Mesenchymal stem cell (in vitro differentiated cells and primary cell): ENCODE measurements around the gene SLC16A8.

Experiments
- DNase-seq: peaks from one replicate; pipeline ENCODE4 v3.0.0-alpha.2; 2013
- H2AFZ ChIP-seq: one replicate; pipeline ENCODE4 v1.6.1; 2013; ENCODE audit warnings: low read depth, mild to moderate bottlenecking, control low read depth, inconsistent platforms, low read length, moderate library complexity
- H2AK5ac ChIP-seq: 2 replicates; pipeline ENCODE4 v1.6.1; 2013; ENCODE audit warnings: low read length, moderate library complexity, mild to moderate bottlenecking, inconsistent platforms; ENCODE audit not compliant: severe bottlenecking
- H2BK120ac ChIP-seq: one replicate; pipeline ENCODE4 v1.6.1; 2013; ENCODE audit warnings: low read depth, mild to moderate bottlenecking, inconsistent platforms, low read length, moderate library complexity
- H2BK12ac ChIP-seq, 2 experiments: one replicate each; pipeline ENCODE4 v1.6.1; 2013; ENCODE audit warnings: inconsistent platforms in 2 of 2, low read length in 2 of 2, mild to moderate bottlenecking in 2 of 2, moderate library complexity in 2 of 2, control low read depth in 1 of 2
- H2BK15ac ChIP-seq: one replicate; pipeline ENCODE4 v1.6.1; 2013; ENCODE audit warnings: mild to moderate bottlenecking, low read depth, inconsistent platforms; ENCODE audit not compliant: poor library complexity, severe bottlenecking
- H2BK5ac ChIP-seq: 2 replicates; pipeline ENCODE4 v1.6.1; 2013; ENCODE audit warnings: low read depth, mild to moderate bottlenecking, low read length, control low read depth, inconsistent platforms; ENCODE audit not compliant: poor library complexity, severe bottlenecking
- H3K14ac ChIP-seq, 2 experiments: one replicate each; pipeline ENCODE4 v1.6.1; 2013; ENCODE audit warnings: inconsistent platforms in 2 of 2, low read length in 2 of 2, control low read depth in 1 of 2, mild to moderate bottlenecking in 1 of 2, moderate library complexity in 1 of 2
- H3K18ac ChIP-seq, 2 experiments: one replicate each; pipeline ENCODE4 v1.6.1; 2013; ENCODE audit warnings: inconsistent platforms in 2 of 2, low read length in 2 of 2, control low read depth in 1 of 2, low read depth in 1 of 2, mild to moderate bottlenecking in 1 of 2
- H3K23ac ChIP-seq, 2 experiments: one replicate each; pipeline ENCODE4 v1.6.1; 2013; ENCODE audit warnings: inconsistent platforms in 2 of 2, low read length in 2 of 2, mild to moderate bottlenecking in 2 of 2, moderate library complexity in 2 of 2, control low read depth in 1 of 2
- H3K27ac ChIP-seq: 2 replicates; pipeline ENCODE4 v1.5.1; 2013; ENCODE audit warnings: mild to moderate bottlenecking, moderate library complexity, low read length, control low read depth, inconsistent platforms; ENCODE audit not compliant: poor library complexity, severe bottlenecking
- H3K27me3 ChIP-seq, 2 experiments: 2 replicates each; pipeline versions ENCODE4 v1.6.1 to v1.7.0; 2013; ENCODE audit warnings: low read length in 2 of 2, mild to moderate bottlenecking in 2 of 2, moderate library complexity in 2 of 2, control low read depth in 1 of 2, inconsistent platforms in 1 of 2; ENCODE audit not compliant: control insufficient read depth in 1 of 2, insufficient read depth in 1 of 2
- H3K36me3 ChIP-seq, 2 experiments: 2 replicates each; pipeline versions ENCODE4 v1.6.1 to v1.7.0; 2013; ENCODE audit warnings: low read length in 2 of 2, control low read depth in 1 of 2, inconsistent platforms in 1 of 2, low read depth in 1 of 2, mild to moderate bottlenecking in 1 of 2; ENCODE audit not compliant: insufficient read depth in 2 of 2, control insufficient read depth in 1 of 2
- H3K4ac ChIP-seq, 2 experiments: one replicate each; pipeline ENCODE4 v1.6.1; 2013; ENCODE audit warnings: inconsistent platforms in 2 of 2, low read length in 2 of 2, mild to moderate bottlenecking in 2 of 2, moderate library complexity in 2 of 2, control low read depth in 1 of 2, low read depth in 1 of 2
- H3K4me1 ChIP-seq: 2 replicates; pipeline ENCODE4 v1.6.1; 2013; ENCODE audit warnings: low read depth, low read length, control low read depth; ENCODE audit not compliant: control insufficient read depth, insufficient read depth
- H3K4me2 ChIP-seq: 2 replicates; pipeline ENCODE4 v1.6.1; 2013; ENCODE audit warnings: low read length, mild to moderate bottlenecking, inconsistent platforms; ENCODE audit not compliant: poor library complexity, severe bottlenecking
- H3K4me3 ChIP-seq, 2 experiments: 2 replicates each; pipeline versions ENCODE4 v1.5.1 to v1.7.0; 2013; ENCODE audit warnings: low read length in 2 of 2, mild to moderate bottlenecking in 2 of 2, control low read depth in 1 of 2, low read depth in 1 of 2; ENCODE audit not compliant: insufficient read depth in 1 of 2
- H3K79me1 ChIP-seq: replicated peaks from 2 replicates; pipeline ENCODE4 v1.6.1; 2013; ENCODE audit warnings: mild to moderate bottlenecking, control low read depth, low read length, inconsistent platforms; ENCODE audit not compliant: poor library complexity, severe bottlenecking
- H3K9ac ChIP-seq: 2 replicates; pipeline ENCODE4 v1.7.0; 2013; ENCODE audit warnings: mild to moderate bottlenecking, low read length, moderate library complexity
- H3K9me3 ChIP-seq: 2 replicates; pipeline ENCODE4 v1.7.0; 2013; ENCODE audit warnings: mild to moderate bottlenecking, low read length; ENCODE audit not compliant: control insufficient read depth
- H4K8ac ChIP-seq: one replicate; pipeline ENCODE4 v1.6.1; 2013; ENCODE audit warnings: inconsistent platforms, mild to moderate bottlenecking, low read length, moderate library complexity
- H4K91ac ChIP-seq: one replicate; pipeline ENCODE4 v1.6.1; 2013; ENCODE audit warnings: mild to moderate bottlenecking, low read length, inconsistent platforms
- WGBS: methylation state at CpG from one replicate; pipeline ENCODE4 v1.1.7; 2013; ENCODE audit warnings: mixed read lengths; 5-methylcytosine and 5-hydroxymethylcytosine counted together

The SLC16A8 gene

GRCh38 chr22:38051900-38052862, 31.8 kb downstream of the SLC16A8 start:
- H2AK5ac ChIP-seq, result no peak overlapping the region
- H3K9ac ChIP-seq, result peak overlapping the region; percentile 43
- WGBS, result 31% methylated on average over 28 of the region's 30 CpGs

GRCh38 chr22:38051261-38051660, 32.7 kb downstream of the SLC16A8 start:
- Histone ChIP-seq H4K8ac (no peak overlapping the region), H3K36me3 (no peaks in the 10 kb centered on the region), H3K4me2 (no peak overlapping the region), H2AK5ac (no peak overlapping the region), H3K79me1 (no peaks in the 10 kb centered on the region), H3K27ac (no peak overlapping the region), H3K9me3 (no peaks in the 10 kb centered on the region), H3K14ac (no peak overlapping the region), H2BK12ac (no peak overlapping the region), H2AFZ (no peak overlapping the region), H3K23ac (no peak overlapping the region), H3K27me3 (peaks cover 2 to 32% of the 10 kb centered on the region in 2 experiments), H4K91ac (no peak overlapping the region), H2BK5ac (no peak overlapping the region), H3K9ac (no peak overlapping the region), H3K4me1 (peaks cover 2% of the 10 kb centered on the region), H3K4me3 (no peak overlapping the region), H3K4ac (no peak overlapping the region), H2BK15ac (no peak overlapping the region), H3K18ac (no peak overlapping the region), H2BK120ac (no peak overlapping the region)
- DNase-seq, result no peak
- 68% methylated on average over 8 of the region's 8 CpGs for WGBS

More at GRCh38 chr22:38051900-38052862, 31.8 kb downstream of the SLC16A8 start:
- Histone ChIP-seq H2BK15ac (no peak overlapping the region), H3K23ac (no peak overlapping the region), H3K9me3 (no peaks in the 10 kb centered on the region), H3K27me3 (peaks cover 0 to 32% of the 10 kb centered on the region in 2 experiments), H4K8ac (no peak overlapping the region), H2BK12ac (peak overlapping the region; percentile 35 to 43), H3K36me3 (no peaks in the 10 kb centered on the region), H3K4me2 (peak overlapping the region; percentile 23), H3K4me1 (peaks cover 5% of the 10 kb centered on the region), H3K27ac (no peak overlapping the region), H3K14ac (no peak overlapping the region), H3K4me3 (peak overlapping the region in 1 of 2 experiments; percentile 30), H4K91ac (peak overlapping the region; percentile 9), H2AFZ (peak overlapping the region; percentile 54), H2BK5ac (no peak overlapping the region), H2BK120ac (no peak overlapping the region), H3K4ac (no peak overlapping the region), H3K79me1 (no peaks in the 10 kb centered on the region), H3K18ac (no peak overlapping the region)
- DNase-seq, result peak; percentile 78

- Histone ChIP-seq H3K14ac (no peak overlapping the region), H2BK15ac (no peak overlapping the region), H3K9me3 (no peaks in the 10 kb centered on the region), H2BK12ac (no peak overlapping the region), H3K9ac (no peak overlapping the region), H3K36me3 (no peaks in the 10 kb centered on the region), H2BK5ac (no peak overlapping the region), H3K4me1 (peaks cover 2% of the 10 kb centered on the region), H3K4me3 (no peak overlapping the region), H3K4me2 (no peak overlapping the region), H4K8ac (no peak overlapping the region), H3K27ac (no peak overlapping the region), H2AK5ac (no peak overlapping the region), H3K18ac (no peak overlapping the region), H4K91ac (no peak overlapping the region), H2AFZ (no peak overlapping the region), H3K4ac (no peak overlapping the region), H3K23ac (no peak overlapping the region), H2BK120ac (no peak overlapping the region), H3K79me1 (no peaks in the 10 kb centered on the region), H3K27me3 (peaks cover 4 to 32% of the 10 kb centered on the region in 2 experiments)
- WGBS, result 89% methylated on average over 7 of the region's 7 CpGs
- DNase-seq, result no peak
These were observed 33.3 kb downstream of the SLC16A8 start for GRCh38 chr22:38050720-38051119.

GRCh38 chr22:38049812-38050619, 34.0 kb downstream of the SLC16A8 start:
- no peak overlapping the region for H2AK5ac ChIP-seq
- no peak overlapping the region for H3K4me3 ChIP-seq
- no peak overlapping the region for H2BK15ac ChIP-seq
- no peak for DNase-seq
- H3K4me1 ChIP-seq, result peaks cover 2% of the 10 kb centered on the region
- H4K91ac ChIP-seq, result no peak overlapping the region
- no peaks in the 10 kb centered on the region for H3K36me3 ChIP-seq
- H2BK12ac ChIP-seq, result no peak overlapping the region
- 88% methylated on average over 16 of the region's 20 CpGs for WGBS
- H3K27ac ChIP-seq, result no peak overlapping the region
- H3K9me3 ChIP-seq, result no peaks in the 10 kb centered on the region
- no peak overlapping the region for H2BK5ac ChIP-seq
- no peak overlapping the region for H3K23ac ChIP-seq
- H3K18ac ChIP-seq, result no peak overlapping the region
- H3K14ac ChIP-seq, result no peak overlapping the region
- no peak overlapping the region for H2BK120ac ChIP-seq
- H3K4ac ChIP-seq, result no peak overlapping the region
- H3K9ac ChIP-seq, result no peak overlapping the region
- no peak overlapping the region for H2AFZ ChIP-seq
- H3K27me3 ChIP-seq, result peaks cover 4 to 31% of the 10 kb centered on the region in 2 experiments
- H3K79me1 ChIP-seq, result no peaks in the 10 kb centered on the region
- no peak overlapping the region for H3K4me2 ChIP-seq
- no peak overlapping the region for H4K8ac ChIP-seq
